Measurements from ENCODE around the gene SLU7.

The SLU7 gene

GRCh38 chr5:160363211-160363610 lies 55.7 kb downstream of the SLU7 start:
- DNase-seq (ENCODE audit: extremely low read depth, insufficient read length): no peak
- TF ChIP-seq CTCF (IDR thresholded peaks at IDR 0.05; ENCODE audit: insufficient read depth, low read length, poor library complexity, severe bottlenecking): no peak
- Histone ChIP-seq H3K27me3 (replicated peaks; ENCODE audit: control insufficient read depth, insufficient read depth, low read length) (no peaks in the 10 kb centered on the region), H3K36me3 (ENCODE audit: control insufficient read depth, insufficient read depth, low read length) (no peaks in the 10 kb centered on the region), H3K4me3 (replicated peaks; ENCODE audit: low read depth, low read length) (no peak overlapping the region)

- no peak for TF ChIP-seq CTCF (IDR thresholded peaks at IDR 0.05; ENCODE audit: insufficient read depth, low read length, poor library complexity, severe bottlenecking)
- Histone ChIP-seq H3K27me3 (replicated peaks; ENCODE audit: control insufficient read depth, insufficient read depth, low read length) (no peaks in the 10 kb centered on the region), H3K4me3 (replicated peaks; ENCODE audit: low read depth, low read length) (no peak overlapping the region), H3K36me3 (ENCODE audit: control insufficient read depth, insufficient read depth, low read length) (no peaks in the 10 kb centered on the region)
- no peak for DNase-seq (ENCODE audit: extremely low read depth, insufficient read length)
Observed at GRCh38 chr5:160361624-160362228, 57.2 kb downstream of the SLU7 start.

DNA sequence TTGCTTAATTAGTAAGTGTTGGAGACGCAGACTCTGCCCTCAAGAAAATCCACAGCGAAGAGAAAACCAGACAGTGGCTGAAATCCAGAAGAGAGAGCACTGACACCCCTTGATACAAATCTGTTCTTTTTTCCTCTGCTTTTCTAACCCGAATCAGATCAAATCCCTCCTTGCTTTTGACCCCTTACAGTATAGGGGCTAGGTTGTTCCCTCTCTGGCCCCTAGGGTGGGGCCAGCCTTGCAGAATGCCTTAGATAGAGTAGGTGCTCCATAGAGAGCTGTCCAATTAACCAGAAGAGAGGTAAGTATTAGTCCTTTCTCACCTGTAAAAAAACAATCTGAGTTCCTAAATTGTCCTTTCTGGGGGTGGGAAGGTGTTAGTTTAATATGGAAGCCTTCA lies 58.6 kb downstream of the SLU7 start:
- Histone ChIP-seq H3K4me3 (replicated peaks; ENCODE audit: low read depth, low read length) (no peak overlapping the region), H3K27me3 (replicated peaks; ENCODE audit: control insufficient read depth, insufficient read depth, low read length) (no peaks in the 10 kb centered on the region), H3K36me3 (ENCODE audit: control insufficient read depth, insufficient read depth, low read length) (no peaks in the 10 kb centered on the region)
- TF ChIP-seq CTCF (IDR thresholded peaks at IDR 0.05; ENCODE audit: insufficient read depth, low read length, poor library complexity, severe bottlenecking): no peak
- DNase-seq (ENCODE audit: extremely low read depth, insufficient read length): no peak

- H3K4me3 ChIP-seq (replicated peaks; ENCODE audit: low read depth, low read length): no peak overlapping the region
- no peak for TF ChIP-seq CTCF (IDR thresholded peaks at IDR 0.05; ENCODE audit: insufficient read depth, low read length, poor library complexity, severe bottlenecking)
- no peak for DNase-seq (ENCODE audit: extremely low read depth, insufficient read length)
- no peaks in the 10 kb centered on the region for H3K27me3 ChIP-seq (replicated peaks; ENCODE audit: control insufficient read depth, insufficient read depth, low read length)
- no peaks in the 10 kb centered on the region for H3K36me3 ChIP-seq (ENCODE audit: control insufficient read depth, insufficient read depth, low read length)
Observed at GRCh38 chr5:160359816-160360215, 59.1 kb downstream of the SLU7 start.

DNA sequence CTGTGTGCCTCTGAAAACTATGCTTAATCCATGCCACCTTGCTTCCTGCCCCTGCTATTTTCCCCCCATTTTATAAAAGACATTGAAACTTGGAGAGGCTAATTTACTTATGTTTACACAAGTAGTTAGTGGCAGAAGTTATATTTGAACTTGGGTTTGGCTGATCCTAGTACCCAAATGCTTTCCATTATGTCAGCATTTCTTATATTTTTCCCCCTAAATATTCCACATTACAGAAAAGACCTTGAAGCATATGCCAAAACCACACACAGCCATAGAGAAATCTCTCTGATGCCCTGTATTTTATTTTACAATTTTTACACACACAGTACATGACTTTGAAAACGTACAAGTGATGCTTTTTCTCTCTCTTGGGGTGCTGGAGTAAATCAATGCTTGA lies 59.6 kb downstream of the SLU7 start:
- Histone ChIP-seq H3K4me3 (replicated peaks; ENCODE audit: low read depth, low read length) (no peak overlapping the region), H3K27me3 (replicated peaks; ENCODE audit: control insufficient read depth, insufficient read depth, low read length) (no peaks in the 10 kb centered on the region), H3K36me3 (ENCODE audit: control insufficient read depth, insufficient read depth, low read length) (no peaks in the 10 kb centered on the region)
- no peak for DNase-seq (ENCODE audit: extremely low read depth, insufficient read length)
- no peak for TF ChIP-seq CTCF (IDR thresholded peaks at IDR 0.05; ENCODE audit: insufficient read depth, low read length, poor library complexity, severe bottlenecking)

DNA sequence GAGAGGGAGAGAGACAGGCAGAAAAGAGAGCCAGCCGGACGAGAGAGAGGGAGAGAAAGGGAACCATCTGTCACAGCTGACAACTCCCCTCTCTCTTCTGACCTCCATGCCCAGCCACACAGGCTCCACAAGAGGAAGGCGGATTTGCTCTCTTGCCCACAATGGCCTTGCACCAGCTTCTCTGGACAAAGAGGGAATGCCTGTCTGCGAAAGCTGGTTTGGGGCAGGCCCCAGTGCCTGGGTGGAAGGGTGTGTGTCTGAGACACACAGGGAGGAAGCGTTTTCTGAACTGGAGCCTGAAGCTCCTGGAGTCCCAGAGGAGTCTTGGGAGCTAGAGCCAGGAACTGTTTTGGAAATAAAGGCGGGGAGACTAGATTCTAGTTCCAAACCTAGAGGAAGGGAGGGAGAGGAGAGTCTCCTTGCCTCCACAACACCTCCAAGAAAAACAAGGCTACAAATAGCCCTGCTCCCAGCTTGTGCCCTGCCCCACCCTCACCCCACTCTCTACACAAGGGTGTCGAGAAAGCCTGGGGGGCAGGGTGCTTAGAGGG lies 60.9 kb downstream of the SLU7 start:
- no peak for DNase-seq (ENCODE audit: extremely low read depth, insufficient read length)
- no peak for TF ChIP-seq CTCF (IDR thresholded peaks at IDR 0.05; ENCODE audit: insufficient read depth, low read length, poor library complexity, severe bottlenecking)
- Histone ChIP-seq H3K36me3 (ENCODE audit: control insufficient read depth, insufficient read depth, low read length) (no peaks in the 10 kb centered on the region), H3K27me3 (replicated peaks; ENCODE audit: control insufficient read depth, insufficient read depth, low read length) (no peaks in the 10 kb centered on the region), H3K4me3 (replicated peaks; ENCODE audit: low read depth, low read length) (no peak overlapping the region)
